AG09309 (cell line): ENCODE results near the gene YWHAG.
"Not testable (repeated sequence)": the region's sequence is repeated elsewhere in the genome, so short reads cannot be mapped to it uniquely, and the experiment has no call there.

ENCODE experiments used
- DNase-seq: peaks from one replicate; pipeline ENCODE4 v3.0.0-alpha.2; 2010; ENCODE audit warnings: low read depth
- H3K4me3 ChIP-seq: 2 replicates; pipeline ENCODE4 v1.5.1; 2011; ENCODE audit warnings: mild to moderate bottlenecking, low read depth, low read length, moderate library complexity; ENCODE audit not compliant: control insufficient read depth
- CTCF ChIP-seq: IDR thresholded peaks from 2 replicates; pipeline ENCODE4 v1.5.1; 2011; ENCODE audit warnings: mild to moderate bottlenecking, low read depth, low read length, inconsistent platforms; ENCODE audit not compliant: insufficient read depth, control insufficient read depth; ENCODE audit errors: missing control alignments

YWHAG gene

GRCh38 chr7:76392531-76393115 lies 33.8 kb upstream of the YWHAG start:
- no peak for DNase-seq
- TF ChIP-seq CTCF: no peak
- peak overlapping the region; percentile 31 for H3K4me3 ChIP-seq

GRCh38 chr7:76390092-76390491 lies 31.3 kb upstream of the YWHAG start:
- no peak for DNase-seq
- H3K4me3 ChIP-seq: no peak overlapping the region
- TF ChIP-seq CTCF: no peak

- not testable (repeated sequence) for DNase-seq, H3K4me3 ChIP-seq
Measured at GRCh38 chr7:76387789-76388188, 29.0 kb upstream of the YWHAG start.

- no peak for TF ChIP-seq CTCF
- no peak for DNase-seq
- H3K4me3 ChIP-seq: no peak overlapping the region
Measured at GRCh38 chr7:76386691-76387260, 28.0 kb upstream of the YWHAG start.

- no peak overlapping the region for H3K4me3 ChIP-seq
- no peak for DNase-seq
- no peak for TF ChIP-seq CTCF
Measured at GRCh38 chr7:76383089-76383944, 24.5 kb upstream of the YWHAG start.

GRCh38 chr7:76381814-76382213 lies 23.0 kb upstream of the YWHAG start:
- no peak for DNase-seq
- no peak overlapping the region for H3K4me3 ChIP-seq
- TF ChIP-seq CTCF: no peak

GRCh38 chr7:76380623-76380966 lies 21.8 kb upstream of the YWHAG start:
- no peak for TF ChIP-seq CTCF
- no peak overlapping the region for H3K4me3 ChIP-seq
- no peak for DNase-seq
